Loucy (cell line): ENCODE data around the gene RBM28.

Experiments
- H2AFZ ChIP-seq: fragments of 200-600 bp; sonication (generic); 2 replicates; pipeline ENCODE4 v1.6.0; 2016; ENCODE audit warnings: antibody characterized with exemption, mild to moderate bottlenecking, low read length, moderate library complexity
- H3F3A ChIP-seq: fragments of 200-600 bp; 2 replicates; pipeline ENCODE4 v1.6.0; 2016; ENCODE audit warnings: antibody characterized with exemption, low read depth, mild to moderate bottlenecking
- H3K27me3 ChIP-seq: fragments of 200-600 bp; sonication (generic); 2 replicates; pipeline ENCODE4 v1.6.1; 2014; ENCODE audit warnings: low read length, mild to moderate bottlenecking; ENCODE audit not compliant: insufficient read depth, poor library complexity, severe bottlenecking
- H3K36me3 ChIP-seq: fragments of 200-600 bp; sonication (generic); 2 replicates; pipeline ENCODE4 v1.6.1; 2016; ENCODE audit warnings: low read length; ENCODE audit not compliant: insufficient read depth
- H3K4me1 ChIP-seq: fragments of 200-600 bp; sonication (generic); 2 replicates; pipeline ENCODE4 v1.5.1; 2014; ENCODE audit warnings: low read length, mild to moderate bottlenecking; ENCODE audit not compliant: insufficient read depth, poor library complexity, severe bottlenecking
- H3K4me2 ChIP-seq: fragments of 200-600 bp; sonication (generic); 2 replicates; pipeline ENCODE4 v1.6.0; 2014; ENCODE audit warnings: antibody characterized with exemption, low read length, low read depth, mild to moderate bottlenecking; ENCODE audit not compliant: poor library complexity, severe bottlenecking
- H3K4me3 ChIP-seq: fragments of 200-600 bp; sonication (generic); 2 replicates; pipeline ENCODE4 v1.5.1; 2014; ENCODE audit warnings: low read length, mild to moderate bottlenecking, mixed read lengths; ENCODE audit not compliant: poor library complexity, severe bottlenecking
- H3K79me2 ChIP-seq: fragments of 200-600 bp; sonication (generic); 2 replicates; pipeline ENCODE4 v1.6.1; 2014; ENCODE audit warnings: low read length; ENCODE audit not compliant: insufficient read depth
- H3K9ac ChIP-seq: fragments of 200-600 bp; sonication (generic); 2 replicates; pipeline ENCODE4 v1.6.0; 2014; ENCODE audit warnings: mild to moderate bottlenecking, low read depth, low read length, moderate library complexity; ENCODE audit not compliant: poor library complexity, severe bottlenecking
- H3K9me2 ChIP-seq: fragments of 200-600 bp; sonication (generic); replicated peaks from 2 replicates; pipeline ENCODE4 v1.6.1; 2016; ENCODE audit warnings: low read depth, low read length, mixed read lengths
- H3K9me3 ChIP-seq: fragments of 200-600 bp; sonication (generic); 2 replicates; pipeline ENCODE4 v1.6.1; 2014; ENCODE audit warnings: mild to moderate bottlenecking, antibody characterized with exemption, low read length, low read depth; ENCODE audit not compliant: insufficient read depth
- H4K20me1 ChIP-seq: fragments of 200-600 bp; sonication (generic); 2 replicates; pipeline ENCODE4 v1.6.0; 2014; ENCODE audit warnings: antibody characterized with exemption, low read length, mild to moderate bottlenecking; ENCODE audit not compliant: insufficient read depth, poor library complexity, severe bottlenecking
- CTCF ChIP-seq: fragments of 200-600 bp; sonication (generic); conservative IDR thresholded peaks from 2 replicates; pipeline ENCODE4 v1.5.1; 2014; ENCODE audit warnings: mild to moderate bottlenecking, antibody characterized with exemption, low read length
- EZH2phosphoT487 ChIP-seq: fragments of 200-600 bp; IDR thresholded peaks from 2 replicates; pipeline ENCODE4 v1.6.1; 2018; ENCODE audit warnings: antibody characterized with exemption, mild to moderate bottlenecking, moderate library complexity, borderline replicate concordance

Gene RBM28

GRCh38 chr7:128311013-128311412 is 32.7 kb downstream of the RBM28 start:
- H3K9ac ChIP-seq: no peak overlapping the region
- H3K36me3 ChIP-seq: peaks cover 88% of the 10 kb centered on the region
- no peak overlapping the region for H2AFZ ChIP-seq

GRCh38 chr7:128310499-128310898 is 33.2 kb downstream of the RBM28 start:
- no peaks in the 10 kb centered on the region for H3K9me3 ChIP-seq
- TF ChIP-seq CTCF (no peak), EZH2phosphoT487 (no peak)
- no peak overlapping the region for H3K4me2 ChIP-seq
- H3K9me2 ChIP-seq: no peaks in the 10 kb centered on the region
- H3K4me1 ChIP-seq: peaks cover 18% of the 10 kb centered on the region
- no peaks in the 10 kb centered on the region for H3K27me3 ChIP-seq
- H3K9ac ChIP-seq: no peak overlapping the region
- no peak overlapping the region for H3K4me3 ChIP-seq
- no peaks in the 10 kb centered on the region for H4K20me1 ChIP-seq
- H3F3A ChIP-seq: no peaks in the 10 kb centered on the region
- H2AFZ ChIP-seq: no peak overlapping the region
- peaks cover 89% of the 10 kb centered on the region for H3K36me3 ChIP-seq
- H3K79me2 ChIP-seq: no peaks in the 10 kb centered on the region

More at GRCh38 chr7:128311013-128311412, 32.7 kb downstream of the RBM28 start:
- TF ChIP-seq EZH2phosphoT487 (no peak), CTCF (no peak)
- Histone ChIP-seq H3K9me3 (no peaks in the 10 kb centered on the region), H3F3A (no peaks in the 10 kb centered on the region), H3K4me2 (no peak overlapping the region), H4K20me1 (no peaks in the 10 kb centered on the region), H3K4me3 (no peak overlapping the region), H3K79me2 (no peaks in the 10 kb centered on the region), H3K27me3 (no peaks in the 10 kb centered on the region), H3K9me2 (no peaks in the 10 kb centered on the region), H3K4me1 (peaks cover 23% of the 10 kb centered on the region)

- Histone ChIP-seq H3K9ac (no peak overlapping the region), H3K27me3 (no peaks in the 10 kb centered on the region), H3K4me3 (no peak overlapping the region), H3F3A (no peaks in the 10 kb centered on the region), H4K20me1 (no peaks in the 10 kb centered on the region), H3K9me2 (no peaks in the 10 kb centered on the region), H3K79me2 (no peaks in the 10 kb centered on the region), H3K4me1 (peaks cover 13% of the 10 kb centered on the region), H3K36me3 (peaks cover 89% of the 10 kb centered on the region), H3K4me2 (no peak overlapping the region), H3K9me3 (no peaks in the 10 kb centered on the region), H2AFZ (no peak overlapping the region)
- TF ChIP-seq EZH2phosphoT487 (no peak), CTCF (no peak)
Measured at GRCh38 chr7:128309976-128310375, 33.7 kb downstream of the RBM28 start.
